GM19328 (cell line): Measurements from ENCODE around the gene GPR4.

ENCODE experiments used
- ATAC-seq: cut with Tn5 transposase; IDR thresholded peaks from one replicate; pipeline ENCODE4 v1.9.1; 2021; ENCODE audit warnings: mild to moderate bottlenecking, moderate library complexity; ENCODE audit not compliant: unreplicated experiment

GPR4 gene

GRCh38 chr19:45590300-45591003 is 11.6 kb downstream of the GPR4 start:
- ATAC-seq, result no peak

DNA sequence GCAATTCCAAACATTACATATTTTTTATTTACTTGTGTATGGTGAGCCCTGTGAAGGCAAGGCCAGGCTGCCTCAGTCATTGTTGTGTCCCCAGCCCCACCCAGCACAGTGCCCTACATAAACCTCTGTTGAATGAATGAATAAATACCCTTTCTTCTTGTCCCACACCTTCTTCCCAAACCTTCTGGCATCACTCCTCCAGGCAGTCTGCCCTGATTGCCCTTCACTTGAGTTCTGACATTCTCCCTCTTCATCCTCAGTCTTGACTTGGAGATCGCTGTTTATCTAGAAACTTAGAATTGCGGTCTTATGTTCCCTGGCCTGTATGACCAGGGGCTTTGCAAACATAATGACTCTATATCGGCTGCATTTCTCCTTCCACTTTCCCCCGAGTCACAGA is 12.2 kb downstream of the GPR4 start:
- no peak for ATAC-seq

- ATAC-seq, result no peak
Observed at GRCh38 chr19:45587873-45588272, 14.1 kb downstream of the GPR4 start.

GRCh38 chr19:45585158-45585577 is 16.8 kb downstream of the GPR4 start:
- no peak for ATAC-seq

DNA sequence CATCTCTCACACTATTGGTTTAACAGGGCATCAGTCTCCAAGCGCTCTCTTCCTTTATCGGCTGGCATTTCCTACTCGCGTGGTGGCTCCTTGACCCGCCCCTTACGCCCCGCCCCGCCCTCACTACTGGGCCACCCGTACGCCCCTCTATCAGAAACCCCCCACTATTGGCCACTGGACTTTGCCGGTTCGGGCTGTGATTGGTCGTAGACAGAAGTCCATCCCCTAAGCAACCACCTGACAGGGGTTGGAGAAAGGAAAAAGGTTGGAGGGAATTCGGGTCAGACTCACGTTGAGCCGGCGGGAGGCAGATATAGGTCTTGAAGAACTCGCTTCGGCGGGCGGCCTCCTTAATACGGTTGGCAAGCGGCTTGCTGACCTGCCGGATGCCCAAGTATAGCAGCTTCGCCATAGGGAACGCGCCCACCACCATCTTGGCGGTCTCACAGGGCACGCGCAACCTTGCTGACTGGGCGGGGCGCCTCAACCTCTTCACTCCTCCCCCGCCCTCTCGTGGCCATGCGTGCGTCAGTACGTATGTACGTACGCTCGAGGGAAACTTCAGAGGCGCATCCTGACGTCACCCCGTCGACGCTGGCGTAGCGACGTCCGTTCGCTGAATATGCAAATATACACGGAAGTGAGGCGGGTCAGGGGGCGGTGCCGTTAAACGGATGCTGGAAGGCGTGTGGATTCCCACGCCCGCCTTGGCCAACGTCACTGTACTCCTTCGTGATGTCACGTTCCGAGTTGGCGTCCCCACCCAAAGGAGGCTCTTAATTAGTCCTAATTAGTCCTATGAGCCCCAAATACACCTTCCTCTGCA is 17.5 kb downstream of the GPR4 start, which contains the start of gene OPA3:
Gene OPA3, minus strand, starts transcription at position 471 of the 826 bp plus-strand sequence. Its CDS starts 38 bp downstream, at position 433.
- peak; percentile 86 for ATAC-seq

DNA sequence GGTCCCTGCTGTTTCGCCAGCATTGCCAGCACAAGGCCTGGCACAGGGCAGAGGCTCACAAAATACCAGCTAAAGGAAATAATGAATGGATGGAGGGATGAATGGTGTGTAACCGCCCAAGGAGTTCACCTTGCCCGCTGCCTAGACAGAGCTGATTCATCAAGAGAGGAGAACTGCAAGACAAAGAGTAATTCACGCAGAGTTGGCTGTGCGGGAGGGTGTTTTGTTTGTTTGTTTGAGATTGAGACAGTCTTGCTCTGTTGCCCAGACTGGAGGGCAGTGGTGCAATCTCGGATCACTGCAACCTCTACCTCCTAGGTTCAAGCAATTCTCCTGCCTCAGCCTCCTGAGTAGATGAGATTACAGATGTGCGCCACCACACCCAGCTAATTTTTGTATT is 20.4 kb downstream of the GPR4 start:
- no peak for ATAC-seq

DNA sequence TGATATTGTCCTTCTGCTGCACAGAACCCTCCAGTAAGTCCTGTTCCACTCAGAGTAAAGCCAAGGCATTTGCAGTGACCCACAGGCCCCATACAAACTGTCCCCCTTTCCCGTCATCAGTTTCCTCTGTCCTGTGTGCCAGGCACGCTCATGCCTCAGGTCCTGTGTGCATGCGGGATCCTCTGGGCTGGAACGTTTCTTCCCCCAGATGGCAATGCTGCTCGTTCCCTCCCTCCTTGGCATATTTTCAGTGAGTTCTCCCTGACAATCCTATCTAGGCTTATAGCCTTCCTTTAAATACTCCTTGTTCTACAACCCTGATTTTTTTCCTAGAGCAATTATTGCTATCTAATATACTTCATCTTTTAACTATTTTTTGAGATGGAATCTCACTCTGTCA is 23.2 kb downstream of the GPR4 start:
- ATAC-seq, result no peak

GRCh38 chr19:45577111-45577905 is 24.7 kb downstream of the GPR4 start:
- ATAC-seq, result no peak

- no peak for ATAC-seq
Observed at GRCh38 chr19:45576682-45577081, 25.3 kb downstream of the GPR4 start.

DNA sequence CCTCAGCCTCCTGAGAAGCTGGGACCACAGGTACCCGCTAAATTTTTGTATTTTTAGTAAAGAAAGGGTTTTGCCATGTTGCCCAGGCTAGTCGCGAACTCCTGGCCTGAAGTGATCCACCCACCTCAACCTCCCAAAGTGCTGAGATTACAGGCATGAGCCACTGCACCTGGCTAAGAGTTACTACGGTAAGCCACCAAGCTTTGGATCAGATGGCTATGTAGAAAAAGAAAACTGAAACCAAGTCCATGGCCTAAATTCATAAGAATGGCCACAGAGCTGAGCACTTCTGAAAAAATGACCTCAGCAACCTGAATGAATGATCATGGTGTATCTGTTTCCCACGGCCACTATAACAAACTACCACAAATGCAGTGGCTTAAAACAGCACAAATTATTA is 26.8 kb downstream of the GPR4 start:
- no peak for ATAC-seq

GRCh38 chr19:45574526-45574925 is 27.5 kb downstream of the GPR4 start:
- no peak for ATAC-seq

- no peak for ATAC-seq
Observed at GRCh38 chr19:45571457-45572220, 30.4 kb downstream of the GPR4 start.

GRCh38 chr19:45569619-45570421 is 32.2 kb downstream of the GPR4 start:
- ATAC-seq, result no peak

DNA sequence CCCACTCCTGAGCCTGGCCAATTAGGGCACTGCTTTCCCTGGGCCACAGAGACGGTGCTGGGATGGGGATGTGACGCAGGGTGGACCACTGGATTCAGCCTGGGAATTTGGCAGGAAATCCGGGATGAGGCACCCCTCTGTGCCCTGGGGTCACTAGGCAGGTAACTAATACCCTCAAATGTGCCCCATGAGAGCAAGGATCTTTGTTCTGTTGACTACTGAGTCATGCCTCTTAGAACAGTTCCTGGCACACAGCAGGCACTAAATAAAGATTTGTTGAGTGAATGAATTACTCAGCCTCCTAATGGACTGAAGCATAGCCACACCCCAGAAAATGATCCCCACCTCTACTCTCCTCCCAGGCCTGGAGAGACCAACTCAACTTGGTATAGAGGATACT is 33.3 kb downstream of the GPR4 start:
- no peak for ATAC-seq

DNA sequence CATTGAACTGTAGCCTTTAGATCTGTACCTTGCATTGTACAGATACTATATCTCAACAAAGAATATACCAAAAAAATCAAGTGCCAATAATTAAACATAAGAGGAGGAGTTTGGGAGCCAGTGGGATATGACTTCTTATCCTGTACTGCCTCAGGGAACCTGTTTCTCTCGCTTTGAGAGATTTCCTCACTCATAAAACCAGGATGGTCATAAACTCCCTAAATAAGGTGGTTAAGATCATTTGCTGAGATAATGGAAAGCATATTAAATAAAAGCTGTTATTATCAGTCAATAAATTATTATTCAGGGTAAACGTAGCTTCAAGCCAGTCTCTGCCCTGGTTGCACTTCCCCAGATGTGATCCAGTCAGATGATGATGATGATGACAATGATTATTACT is 34.4 kb downstream of the GPR4 start:
- ATAC-seq, result no peak

- no peak for ATAC-seq
Observed at GRCh38 chr19:45564131-45564780, 37.8 kb downstream of the GPR4 start.

- ATAC-seq, result no peak
Observed at GRCh38 chr19:45560686-45561085, 41.3 kb downstream of the GPR4 start.

DNA sequence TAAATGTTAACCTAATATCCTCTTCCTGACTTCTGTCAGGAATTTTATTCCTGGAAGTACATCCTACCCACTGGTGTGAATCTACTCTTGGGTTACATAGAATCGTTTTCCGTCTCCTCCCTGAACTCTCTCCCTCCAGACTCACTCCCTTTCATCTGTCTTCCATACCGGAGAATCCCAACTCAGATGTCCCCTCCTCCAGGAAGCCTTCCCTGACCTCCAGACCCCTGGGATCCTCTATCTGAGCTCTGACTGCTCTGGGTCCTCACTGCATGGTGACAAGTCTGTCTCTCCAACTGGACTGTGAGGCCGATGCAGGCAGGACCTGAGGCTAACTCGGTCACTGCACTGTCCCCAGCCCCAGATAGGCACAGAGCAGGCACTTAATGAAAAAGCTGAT is 42.0 kb downstream of the GPR4 start:
- ATAC-seq, result no peak

- ATAC-seq, result no peak
Observed at GRCh38 chr19:45558399-45558878, 43.6 kb downstream of the GPR4 start.
